HEK293 (cell line): ENCODE results near the gene RNF133.

Experiments used
- CTCF ChIA-PET: fragments of 350-600 bp; formaldehyde crosslinking; extraction: SDS; loops from one replicate; lab custom pipeline; 2021; ENCODE audit warnings: antibody characterized with exemption; lab: Yijun Ruan, JAX
- POLR2A ChIA-PET: fragments of 300-600 bp; formaldehyde crosslinking; extraction: SDS; loops from one replicate; lab custom pipeline; 2020; ENCODE audit warnings: antibody characterized with exemption, inconsistent platforms; lab: Yijun Ruan, JAX
- H3K27ac ChIP-seq: fragments of 200-500 bp; sonication (Bioruptor generic); 2 replicates; pipeline ENCODE4 v1.5.1; 2014; ENCODE audit warnings: low read depth, low read length, control low read depth, inconsistent platforms; ENCODE audit errors: extremely low read depth
- H3K36me3 ChIP-seq, 2 experiments: fragments of 200-500 bp in 1 of 2; sonication (Bioruptor generic) in 1 of 2; 1 replicate in 1 of 2; 2 replicates in 1 of 2; pipeline ENCODE4 v1.5.1; 2014 to 2017; ENCODE audit warnings: inconsistent platforms in 2 of 2, low read length in 2 of 2; ENCODE audit not compliant: control insufficient read depth in 2 of 2, insufficient read depth in 1 of 2
- H3K4me1 ChIP-seq: fragments of 200-500 bp; sonication (Bioruptor generic); 2 replicates; pipeline ENCODE4 v1.5.1; 2014; ENCODE audit warnings: mild to moderate bottlenecking, low read length, inconsistent platforms; ENCODE audit not compliant: control insufficient read depth, insufficient read depth
- H3K4me3 ChIP-seq: 2 replicates; pipeline ENCODE4 v1.5.1; 2011; ENCODE audit warnings: low read depth, mild to moderate bottlenecking, control low read depth, low read length, moderate library complexity
- H3K9me3 ChIP-seq: fragments of 200-500 bp; sonication (Bioruptor generic); 2 replicates; pipeline ENCODE4 v1.5.1; 2014; ENCODE audit warnings: low read depth, low read length, inconsistent platforms; ENCODE audit not compliant: control insufficient read depth, insufficient read depth
- GLIS2 ChIP-seq: fragments of 450-650 bp; formaldehyde crosslinking; IDR thresholded peaks from 2 replicates; pipeline ENCODE4 v1.5.1; 2016; ENCODE audit warnings: missing biosample characterization, missing genetic modification characterization
- HOXC10 ChIP-seq: sonication (generic); formaldehyde crosslinking; IDR thresholded peaks from 2 replicates; pipeline ENCODE4 v1.8.1; 2023; ENCODE audit warnings: mild to moderate bottlenecking, missing genetic modification reagents
- KLF16 ChIP-seq: fragments of 450-650 bp; formaldehyde crosslinking; IDR thresholded peaks from 2 replicates; pipeline ENCODE4 v1.5.1; 2017; ENCODE audit warnings: missing biosample characterization, missing genetic modification characterization
- REPIN1 ChIP-seq: fragments of 450-650 bp; formaldehyde crosslinking; IDR thresholded peaks from 2 replicates; pipeline ENCODE4 v1.5.1; 2017; ENCODE audit warnings: missing biosample characterization, missing genetic modification characterization, low read depth
- YY2 ChIP-seq: fragments of 450-650 bp; formaldehyde crosslinking; IDR thresholded peaks from 2 replicates; pipeline ENCODE4 v1.5.1; 2016; ENCODE audit warnings: missing biosample characterization, missing genetic modification characterization
- ZBTB21 ChIP-seq: fragments of 450-650 bp; formaldehyde crosslinking; IDR thresholded peaks from 2 replicates; pipeline ENCODE4 v1.5.1; 2017; ENCODE audit warnings: missing biosample characterization, missing genetic modification characterization
- ZBTB7A ChIP-seq: fragments of 450-650 bp; formaldehyde crosslinking; IDR thresholded peaks from 2 replicates; pipeline ENCODE4 v1.5.1; 2016; ENCODE audit warnings: low read depth, missing biosample characterization, missing genetic modification characterization
- ZNF138 ChIP-seq: fragments of 450-650 bp; formaldehyde crosslinking; IDR thresholded peaks from 2 replicates; pipeline ENCODE4 v1.5.1; 2016; ENCODE audit warnings: missing biosample characterization, missing genetic modification characterization, borderline replicate concordance
- ZNF18 ChIP-seq: fragments of 450-650 bp; formaldehyde crosslinking; IDR thresholded peaks from 2 replicates; pipeline ENCODE4 v1.5.1; 2016; ENCODE audit warnings: missing biosample characterization, missing genetic modification characterization
- ZNF184 ChIP-seq: fragments of 450-650 bp; IDR thresholded peaks from 2 replicates; pipeline ENCODE4 v1.5.1; 2018; ENCODE audit warnings: missing biosample characterization, mild to moderate bottlenecking, missing genetic modification characterization
- ZNF19 ChIP-seq: fragments of 450-650 bp; formaldehyde crosslinking; IDR thresholded peaks from 2 replicates; pipeline ENCODE4; 2016; ENCODE audit warnings: missing biosample characterization, missing genetic modification characterization, low read depth
- ZNF23 ChIP-seq: fragments of 450-650 bp; formaldehyde crosslinking; IDR thresholded peaks from 2 replicates; pipeline ENCODE4 v1.5.1; 2016; ENCODE audit warnings: missing biosample characterization, missing genetic modification characterization, borderline replicate concordance
- ZNF24 ChIP-seq: fragments of 450-650 bp; formaldehyde crosslinking; IDR thresholded peaks from 2 replicates; pipeline ENCODE4 v1.5.1; 2016; ENCODE audit warnings: missing biosample characterization, missing genetic modification characterization
- ZNF311 ChIP-seq: fragments of 450-650 bp; formaldehyde crosslinking; IDR thresholded peaks from 2 replicates; pipeline ENCODE4 v1.5.1; 2017; ENCODE audit warnings: missing biosample characterization, missing genetic modification characterization, borderline replicate concordance
- ZNF513 ChIP-seq: fragments of 450-650 bp; IDR thresholded peaks from 2 replicates; pipeline ENCODE4 v1.5.1; 2018; ENCODE audit warnings: missing biosample characterization, missing genetic modification characterization
- ZNF548 ChIP-seq: fragments of 450-650 bp; formaldehyde crosslinking; IDR thresholded peaks from 2 replicates; pipeline ENCODE4 v1.5.1; 2016; ENCODE audit warnings: missing biosample characterization, missing genetic modification characterization
- ZNF555 ChIP-seq: fragments of 450-650 bp; formaldehyde crosslinking; conservative IDR thresholded peaks from 2 replicates; pipeline ENCODE4 v1.5.1; 2017; ENCODE audit warnings: missing biosample characterization, mild to moderate bottlenecking, missing genetic modification characterization, inconsistent platforms
- ZNF585B ChIP-seq: fragments of 450-650 bp; formaldehyde crosslinking; IDR thresholded peaks from 2 replicates; pipeline ENCODE4 v1.5.1; 2016; ENCODE audit warnings: missing biosample characterization, missing genetic modification characterization
- ZNF629 ChIP-seq: fragments of 450-650 bp; formaldehyde crosslinking; IDR thresholded peaks from 2 replicates; pipeline ENCODE4 v1.5.1; 2017; ENCODE audit warnings: missing biosample characterization, missing genetic modification characterization
- ZSCAN16 ChIP-seq: fragments of 450-650 bp; formaldehyde crosslinking; IDR thresholded peaks from 2 replicates; pipeline ENCODE4 v1.5.1; 2016; ENCODE audit warnings: missing biosample characterization, missing genetic modification characterization
- TF ChIP-seq, protein P1 (sequence below): fragments of 450-650 bp; formaldehyde crosslinking; IDR thresholded peaks from 2 replicates; pipeline ENCODE4 v1.5.1; 2017; ENCODE audit warnings: missing biosample characterization, missing genetic modification characterization
- TF ChIP-seq, protein P2 (sequence below): fragments of 450-650 bp; formaldehyde crosslinking; IDR thresholded peaks from 2 replicates; pipeline ENCODE4 v1.5.1; 2017; ENCODE audit warnings: missing biosample characterization, mild to moderate bottlenecking, missing genetic modification characterization, moderate library complexity
- TF ChIP-seq, protein P3 (sequence below): fragments of 450-650 bp; formaldehyde crosslinking; IDR thresholded peaks from 2 replicates; pipeline ENCODE4 v1.5.0; 2017; ENCODE audit warnings: missing biosample characterization, missing genetic modification characterization, borderline replicate concordance

The RNF133 gene

DNA sequence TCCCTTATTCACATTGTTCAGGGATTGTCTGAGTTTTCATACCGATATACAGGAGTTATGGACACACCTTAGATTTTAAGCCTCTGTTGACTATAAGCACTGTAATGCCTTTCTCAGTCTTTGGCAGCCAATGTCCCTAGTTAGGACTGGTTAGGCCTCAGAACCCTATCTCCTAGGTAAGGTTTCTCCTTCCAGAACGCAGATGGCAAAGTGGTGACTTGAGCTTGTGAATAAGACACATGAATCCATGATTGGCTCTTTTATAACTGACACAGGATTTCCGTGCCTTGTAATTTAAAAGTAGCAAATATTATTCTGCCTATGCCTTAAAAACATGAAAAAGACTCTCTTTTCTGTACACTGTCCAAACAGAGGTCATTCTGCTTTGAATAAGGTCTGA is 16.3 kb upstream of the RNF133 start:
- H3K9me3 ChIP-seq = no peaks in the 10 kb centered on the region
- CTCF ChIA-PET = interaction anchor here (0.7 kb wide), 1 partner anchor 23 kb away, joined by 4 read pairs; no protein-coding TSS in a partner anchor

DNA sequence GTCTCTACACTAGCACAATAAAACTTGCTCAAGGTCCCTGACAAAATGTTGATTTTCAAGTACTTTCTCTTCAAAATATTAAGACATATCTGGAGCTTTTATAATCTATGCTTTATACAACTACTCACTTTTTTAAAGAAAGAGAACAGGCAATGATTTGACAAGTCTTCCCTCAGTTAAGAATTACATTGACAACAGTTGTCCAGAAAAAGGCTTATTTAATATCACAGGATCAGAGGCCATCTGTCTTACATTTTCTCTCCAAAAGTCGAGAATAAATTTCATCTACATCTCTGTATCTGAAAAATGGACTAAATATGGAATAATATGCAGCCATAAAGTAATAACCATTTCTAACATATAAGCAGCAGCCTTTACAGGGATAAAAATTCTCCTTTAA is 12.0 kb upstream of the RNF133 start:
- no peak overlapping the region for H3K27ac ChIP-seq
- POLR2A ChIA-PET = no interaction called here
- no peaks in the 10 kb centered on the region for H3K36me3 ChIP-seq
- CTCF ChIA-PET = interaction anchor here (0.7 kb wide), 2 partner anchors 181 to 196 kb away, joined by 3 read pairs; no protein-coding TSS in a partner anchor
- H3K9me3 ChIP-seq = no peaks in the 10 kb centered on the region
- no peaks in the 10 kb centered on the region for H3K4me1 ChIP-seq
- TF ChIP-seq ZNF184 (tag by site-specific recombination) = no peak
- TF ChIP-seq HOXC10 = no peak
- TF ChIP-seq, all 188 proteins: peak for 0
- H3K4me3 ChIP-seq = no peak overlapping the region

More for the DNA sequence above, 16.3 kb upstream of the RNF133 start:
- POLR2A ChIA-PET = interaction anchor here (0.7 kb wide), 1 partner anchor 168 kb away, joined by 3 read pairs; no protein-coding TSS in a partner anchor
- Histone ChIP-seq H3K4me1 (no peaks in the 10 kb centered on the region), H3K27ac (no peak overlapping the region), H3K4me3 (no peak overlapping the region), H3K36me3 (no peaks in the 10 kb centered on the region)
- TF ChIP-seq ZNF513 (tag by site-specific recombination) (no peak), ZNF555 (tag by site-specific recombination) (no peak), REPIN1 (no peak), GLIS2 (tag by site-specific recombination) (no peak), ZNF19 (tag by site-specific recombination) (no peak), ZBTB21 (tag by site-specific recombination) (no peak), ZNF629 (tag by site-specific recombination) (no peak)
- TF ChIP-seq, protein P1, sequence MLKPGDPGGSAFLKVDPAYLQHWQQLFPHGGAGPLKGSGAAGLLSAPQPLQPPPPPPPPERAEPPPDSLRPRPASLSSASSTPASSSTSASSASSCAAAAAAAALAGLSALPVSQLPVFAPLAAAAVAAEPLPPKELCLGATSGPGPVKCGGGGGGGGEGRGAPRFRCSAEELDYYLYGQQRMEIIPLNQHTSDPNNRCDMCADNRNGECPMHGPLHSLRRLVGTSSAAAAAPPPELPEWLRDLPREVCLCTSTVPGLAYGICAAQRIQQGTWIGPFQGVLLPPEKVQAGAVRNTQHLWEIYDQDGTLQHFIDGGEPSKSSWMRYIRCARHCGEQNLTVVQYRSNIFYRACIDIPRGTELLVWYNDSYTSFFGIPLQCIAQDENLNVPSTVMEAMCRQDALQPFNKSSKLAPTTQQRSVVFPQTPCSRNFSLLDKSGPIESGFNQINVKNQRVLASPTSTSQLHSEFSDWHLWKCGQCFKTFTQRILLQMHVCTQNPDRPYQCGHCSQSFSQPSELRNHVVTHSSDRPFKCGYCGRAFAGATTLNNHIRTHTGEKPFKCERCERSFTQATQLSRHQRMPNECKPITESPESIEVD (tag by site-specific recombination) = no peak
- TF ChIP-seq, protein P2, sequence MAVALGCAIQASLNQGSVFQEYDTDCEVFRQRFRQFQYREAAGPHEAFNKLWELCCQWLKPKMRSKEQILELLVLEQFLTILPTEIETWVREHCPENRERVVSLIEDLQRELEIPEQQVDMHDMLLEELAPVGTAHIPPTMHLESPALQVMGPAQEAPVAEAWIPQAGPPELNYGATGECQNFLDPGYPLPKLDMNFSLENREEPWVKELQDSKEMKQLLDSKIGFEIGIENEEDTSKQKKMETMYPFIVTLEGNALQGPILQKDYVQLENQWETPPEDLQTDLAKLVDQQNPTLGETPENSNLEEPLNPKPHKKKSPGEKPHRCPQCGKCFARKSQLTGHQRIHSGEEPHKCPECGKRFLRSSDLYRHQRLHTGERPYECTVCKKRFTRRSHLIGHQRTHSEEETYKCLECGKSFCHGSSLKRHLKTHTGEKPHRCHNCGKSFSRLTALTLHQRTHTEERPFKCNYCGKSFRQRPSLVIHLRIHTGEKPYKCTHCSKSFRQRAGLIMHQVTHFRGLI (tag by site-specific recombination) = no peak

DNA sequence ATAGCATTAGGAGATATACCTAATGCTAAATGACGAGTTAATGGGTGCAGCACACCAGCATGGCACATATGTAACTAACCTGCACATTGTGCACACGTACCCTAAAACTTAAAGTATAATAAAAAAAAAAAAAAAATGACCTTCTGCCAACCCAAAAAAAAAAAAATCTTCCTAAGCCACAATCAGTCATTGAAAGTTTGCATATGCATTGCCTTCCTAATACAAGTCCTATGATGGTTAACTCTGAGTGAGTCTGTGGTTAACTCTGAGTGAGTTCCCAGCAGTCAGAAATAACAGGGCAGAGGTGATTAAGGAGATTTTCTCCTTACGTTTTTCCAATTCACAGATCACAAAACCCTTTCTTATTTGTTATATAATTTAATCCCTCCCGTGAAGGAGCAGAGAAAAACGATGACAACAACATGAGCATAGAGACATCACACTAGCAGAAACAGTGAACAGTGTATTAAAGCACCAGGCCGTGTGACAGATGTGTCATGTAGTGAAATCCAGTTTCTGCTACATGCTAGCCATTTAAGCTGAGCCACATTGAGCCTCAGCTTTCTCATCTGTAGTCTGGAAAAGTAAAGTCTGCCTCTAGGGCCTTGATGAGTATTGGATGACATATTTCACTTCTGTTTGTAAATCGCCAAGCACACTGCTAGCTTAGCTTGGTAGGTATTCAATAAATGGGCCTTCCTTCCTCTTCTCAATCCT is 11.2 kb upstream of the RNF133 start:
- H3K36me3 ChIP-seq = no peaks in the 10 kb centered on the region
- CTCF ChIA-PET = no interaction called here
- no peaks in the 10 kb centered on the region for H3K9me3 ChIP-seq
- H3K27ac ChIP-seq = no peak overlapping the region
- no peaks in the 10 kb centered on the region for H3K4me1 ChIP-seq
- POLR2A ChIA-PET = no interaction called here
- H3K4me3 ChIP-seq = no peak overlapping the region
- no peak for TF ChIP-seq ZNF311
- no peak for TF ChIP-seq ZNF24
- TF ChIP-seq YY2 (tag by site-specific recombination) = no peak
- TF ChIP-seq ZSCAN16 (tag by site-specific recombination) = no peak
- TF ChIP-seq ZBTB7A (tag by site-specific recombination) = no peak
- no peak for TF ChIP-seq ZNF548 (tag by site-specific recombination)
- no peak for TF ChIP-seq ZNF138 (tag by site-specific recombination)
- TF ChIP-seq, protein P3, sequence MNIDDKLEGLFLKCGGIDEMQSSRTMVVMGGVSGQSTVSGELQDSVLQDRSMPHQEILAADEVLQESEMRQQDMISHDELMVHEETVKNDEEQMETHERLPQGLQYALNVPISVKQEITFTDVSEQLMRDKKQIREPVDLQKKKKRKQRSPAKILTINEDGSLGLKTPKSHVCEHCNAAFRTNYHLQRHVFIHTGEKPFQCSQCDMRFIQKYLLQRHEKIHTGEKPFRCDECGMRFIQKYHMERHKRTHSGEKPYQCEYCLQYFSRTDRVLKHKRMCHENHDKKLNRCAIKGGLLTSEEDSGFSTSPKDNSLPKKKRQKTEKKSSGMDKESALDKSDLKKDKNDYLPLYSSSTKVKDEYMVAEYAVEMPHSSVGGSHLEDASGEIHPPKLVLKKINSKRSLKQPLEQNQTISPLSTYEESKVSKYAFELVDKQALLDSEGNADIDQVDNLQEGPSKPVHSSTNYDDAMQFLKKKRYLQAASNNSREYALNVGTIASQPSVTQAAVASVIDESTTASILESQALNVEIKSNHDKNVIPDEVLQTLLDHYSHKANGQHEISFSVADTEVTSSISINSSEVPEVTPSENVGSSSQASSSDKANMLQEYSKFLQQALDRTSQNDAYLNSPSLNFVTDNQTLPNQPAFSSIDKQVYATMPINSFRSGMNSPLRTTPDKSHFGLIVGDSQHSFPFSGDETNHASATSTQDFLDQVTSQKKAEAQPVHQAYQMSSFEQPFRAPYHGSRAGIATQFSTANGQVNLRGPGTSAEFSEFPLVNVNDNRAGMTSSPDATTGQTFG (tag by site-specific recombination) = no peak
- no peak for TF ChIP-seq ZNF585B (tag by site-specific recombination)
- TF ChIP-seq KLF16 = no peak
- TF ChIP-seq ZNF18 (tag by site-specific recombination) = no peak
- no peak for TF ChIP-seq ZNF23 (tag by site-specific recombination)
